ENCODE data around the gene RPL39L.

- TF ChIP-seq CTCF (IDR thresholded peaks at IDR 0.05; ENCODE audit: low read depth, low read length, poor library complexity, severe bottlenecking), result no peak
- no peak for TF ChIP-seq EZH2phosphoT487 (IDR thresholded peaks at IDR 0.05; ENCODE audit: borderline replicate concordance, low read length)
Measured at GRCh38 chr3:187080799-187081450, 58.4 kb downstream of the RPL39L start.

Measured in DOHH2 (cell line).